Measurements from ENCODE around the gene PLPP1. TPM values are rescaled to one million over a fixed set of nuclear protein-coding genes. Genes with fewer than 3 reads are reported as not detected.

PLPP1 gene
- 41.7 and 52.2 TPM in 2 replicates for total RNA-seq (2012; rRNA removed)

- Histone ChIP-seq H3K4me2 (ENCODE audit: low read length) (peak within 1 kb of the TSS; percentile 93), H3K27me3 (ENCODE audit: control insufficient read depth, insufficient read depth, low read length) (no peaks in the 10 kb centered on the region), H3K9ac (ENCODE audit: low read depth, low read length) (peak within 1 kb of the TSS; percentile 94), H3K4me3 (ENCODE audit: low read length) (peak within 1 kb of the TSS; percentile 99), H3K4me1 (ENCODE audit: control insufficient read depth, insufficient read depth, low read length) (peaks cover 20% of the 10 kb centered on the region), H3K9me3 (replicated peaks; ENCODE audit: low read length) (no peaks in the 10 kb centered on the region), H3K36me3 (ENCODE audit: insufficient read depth, low read length) (no peaks in the 10 kb centered on the region)
Observed at GRCh38 chr5:55534436-55535198, at the start of gene PLPP1. Gene PLPP1 (minus strand): TSS chr5:55534964. CDS start chr5:55534629, 335 bp downstream.

- H3K4me1 ChIP-seq (ENCODE audit: control insufficient read depth, insufficient read depth, low read length): no peaks in the 10 kb centered on the region
- H3K4me2 ChIP-seq (ENCODE audit: low read length): no peak overlapping the region
- H3K27me3 ChIP-seq (ENCODE audit: control insufficient read depth, insufficient read depth, low read length): no peaks in the 10 kb centered on the region
- no peaks in the 10 kb centered on the region for H3K9me3 ChIP-seq (replicated peaks; ENCODE audit: low read length)
- H3K4me3 ChIP-seq (ENCODE audit: low read length): no peak overlapping the region
- H3K36me3 ChIP-seq (ENCODE audit: insufficient read depth, low read length): no peaks in the 10 kb centered on the region
- no peak overlapping the region for H3K9ac ChIP-seq (ENCODE audit: low read depth, low read length)
Observed at GRCh38 chr5:55583578-55583977, 48.8 kb upstream of the PLPP1 start.

- Histone ChIP-seq H3K4me3 (ENCODE audit: low read length) (no peak overlapping the region), H3K27me3 (ENCODE audit: control insufficient read depth, insufficient read depth, low read length) (no peaks in the 10 kb centered on the region), H3K9ac (ENCODE audit: low read depth, low read length) (no peak overlapping the region), H3K9me3 (replicated peaks; ENCODE audit: low read length) (no peaks in the 10 kb centered on the region), H3K4me2 (ENCODE audit: low read length) (no peak overlapping the region), H3K4me1 (ENCODE audit: control insufficient read depth, insufficient read depth, low read length) (peaks cover 4% of the 10 kb centered on the region), H3K36me3 (ENCODE audit: insufficient read depth, low read length) (no peaks in the 10 kb centered on the region)
Observed at GRCh38 chr5:55582256-55582655, 47.5 kb upstream of the PLPP1 start.

- Histone ChIP-seq H3K9ac (ENCODE audit: low read depth, low read length) (no peak overlapping the region), H3K4me1 (ENCODE audit: control insufficient read depth, insufficient read depth, low read length) (peaks cover 4% of the 10 kb centered on the region), H3K36me3 (ENCODE audit: insufficient read depth, low read length) (no peaks in the 10 kb centered on the region), H3K4me3 (ENCODE audit: low read length) (no peak overlapping the region), H3K9me3 (replicated peaks; ENCODE audit: low read length) (no peaks in the 10 kb centered on the region), H3K27me3 (ENCODE audit: control insufficient read depth, insufficient read depth, low read length) (no peaks in the 10 kb centered on the region), H3K4me2 (ENCODE audit: low read length) (no peak overlapping the region)
Observed at GRCh38 chr5:55580042-55580441, 45.3 kb upstream of the PLPP1 start.

- H3K27me3 ChIP-seq (ENCODE audit: control insufficient read depth, insufficient read depth, low read length): no peaks in the 10 kb centered on the region
- H3K4me2 ChIP-seq (ENCODE audit: low read length): no peak overlapping the region
- no peaks in the 10 kb centered on the region for H3K36me3 ChIP-seq (ENCODE audit: insufficient read depth, low read length)
- no peaks in the 10 kb centered on the region for H3K9me3 ChIP-seq (replicated peaks; ENCODE audit: low read length)
- H3K4me3 ChIP-seq (ENCODE audit: low read length): no peak overlapping the region
- peaks cover 4% of the 10 kb centered on the region for H3K4me1 ChIP-seq (ENCODE audit: control insufficient read depth, insufficient read depth, low read length)
- no peak overlapping the region for H3K9ac ChIP-seq (ENCODE audit: low read depth, low read length)
Observed at GRCh38 chr5:55578771-55579170, 44.0 kb upstream of the PLPP1 start.

GRCh38 chr5:55577353-55578060 lies 42.7 kb upstream of the PLPP1 start:
- no peaks in the 10 kb centered on the region for H3K27me3 ChIP-seq (ENCODE audit: control insufficient read depth, insufficient read depth, low read length)
- H3K4me2 ChIP-seq (ENCODE audit: low read length): no peak overlapping the region
- H3K36me3 ChIP-seq (ENCODE audit: insufficient read depth, low read length): no peaks in the 10 kb centered on the region
- no peaks in the 10 kb centered on the region for H3K9me3 ChIP-seq (replicated peaks; ENCODE audit: low read length)
- no peak overlapping the region for H3K9ac ChIP-seq (ENCODE audit: low read depth, low read length)
- peaks cover 4% of the 10 kb centered on the region for H3K4me1 ChIP-seq (ENCODE audit: control insufficient read depth, insufficient read depth, low read length)
- no peak overlapping the region for H3K4me3 ChIP-seq (ENCODE audit: low read length)

- H3K9me3 ChIP-seq (replicated peaks; ENCODE audit: low read length): no peaks in the 10 kb centered on the region
- H3K4me3 ChIP-seq (ENCODE audit: low read length): no peak overlapping the region
Observed at GRCh38 chr5:55576661-55577060, 41.9 kb upstream of the PLPP1 start.

GRCh38 chr5:55575815-55576583 lies 41.2 kb upstream of the PLPP1 start:
- Histone ChIP-seq H3K9ac (ENCODE audit: low read depth, low read length) (no peak overlapping the region), H3K27me3 (ENCODE audit: control insufficient read depth, insufficient read depth, low read length) (no peaks in the 10 kb centered on the region), H3K4me3 (ENCODE audit: low read length) (no peak overlapping the region), H3K4me1 (ENCODE audit: control insufficient read depth, insufficient read depth, low read length) (peaks cover 4% of the 10 kb centered on the region), H3K9me3 (replicated peaks; ENCODE audit: low read length) (no peaks in the 10 kb centered on the region), H3K4me2 (ENCODE audit: low read length) (no peak overlapping the region), H3K36me3 (ENCODE audit: insufficient read depth, low read length) (no peaks in the 10 kb centered on the region)

More at GRCh38 chr5:55576661-55577060, 41.9 kb upstream of the PLPP1 start:
- Histone ChIP-seq H3K4me1 (ENCODE audit: control insufficient read depth, insufficient read depth, low read length) (peaks cover 4% of the 10 kb centered on the region), H3K27me3 (ENCODE audit: control insufficient read depth, insufficient read depth, low read length) (no peaks in the 10 kb centered on the region), H3K4me2 (ENCODE audit: low read length) (no peak overlapping the region), H3K36me3 (ENCODE audit: insufficient read depth, low read length) (no peaks in the 10 kb centered on the region), H3K9ac (ENCODE audit: low read depth, low read length) (no peak overlapping the region)

- Histone ChIP-seq H3K9me3 (replicated peaks; ENCODE audit: low read length) (no peaks in the 10 kb centered on the region), H3K27me3 (ENCODE audit: control insufficient read depth, insufficient read depth, low read length) (no peaks in the 10 kb centered on the region), H3K4me3 (ENCODE audit: low read length) (no peak overlapping the region), H3K4me1 (ENCODE audit: control insufficient read depth, insufficient read depth, low read length) (peaks cover 26% of the 10 kb centered on the region), H3K9ac (ENCODE audit: low read depth, low read length) (no peak overlapping the region), H3K4me2 (ENCODE audit: low read length) (no peak overlapping the region), H3K36me3 (ENCODE audit: insufficient read depth, low read length) (no peaks in the 10 kb centered on the region)
Observed at GRCh38 chr5:55572600-55572999, 37.8 kb upstream of the PLPP1 start.

- Histone ChIP-seq H3K36me3 (ENCODE audit: insufficient read depth, low read length) (no peaks in the 10 kb centered on the region), H3K4me3 (ENCODE audit: low read length) (no peak overlapping the region), H3K4me2 (ENCODE audit: low read length) (no peak overlapping the region), H3K9ac (ENCODE audit: low read depth, low read length) (no peak overlapping the region), H3K27me3 (ENCODE audit: control insufficient read depth, insufficient read depth, low read length) (no peaks in the 10 kb centered on the region), H3K4me1 (ENCODE audit: control insufficient read depth, insufficient read depth, low read length) (peaks cover 23% of the 10 kb centered on the region), H3K9me3 (replicated peaks; ENCODE audit: low read length) (no peaks in the 10 kb centered on the region)
Observed at GRCh38 chr5:55572020-55572419, 37.3 kb upstream of the PLPP1 start.

- Histone ChIP-seq H3K9ac (ENCODE audit: low read depth, low read length) (no peak overlapping the region), H3K27me3 (ENCODE audit: control insufficient read depth, insufficient read depth, low read length) (no peaks in the 10 kb centered on the region), H3K4me1 (ENCODE audit: control insufficient read depth, insufficient read depth, low read length) (peaks cover 23% of the 10 kb centered on the region), H3K36me3 (ENCODE audit: insufficient read depth, low read length) (no peaks in the 10 kb centered on the region), H3K4me3 (ENCODE audit: low read length) (no peak overlapping the region), H3K4me2 (ENCODE audit: low read length) (no peak overlapping the region), H3K9me3 (replicated peaks; ENCODE audit: low read length) (no peaks in the 10 kb centered on the region)
Observed at GRCh38 chr5:55570570-55570969, 35.8 kb upstream of the PLPP1 start.
